ENCODE measurements around the gene UBE4A. TPM values are rescaled to one million over a fixed set of nuclear protein-coding genes. Genes with fewer than 3 reads are reported as not detected.

The UBE4A gene
- total RNA-seq, 1 donor from 2014 or later = 44.0 TPM

DNA sequence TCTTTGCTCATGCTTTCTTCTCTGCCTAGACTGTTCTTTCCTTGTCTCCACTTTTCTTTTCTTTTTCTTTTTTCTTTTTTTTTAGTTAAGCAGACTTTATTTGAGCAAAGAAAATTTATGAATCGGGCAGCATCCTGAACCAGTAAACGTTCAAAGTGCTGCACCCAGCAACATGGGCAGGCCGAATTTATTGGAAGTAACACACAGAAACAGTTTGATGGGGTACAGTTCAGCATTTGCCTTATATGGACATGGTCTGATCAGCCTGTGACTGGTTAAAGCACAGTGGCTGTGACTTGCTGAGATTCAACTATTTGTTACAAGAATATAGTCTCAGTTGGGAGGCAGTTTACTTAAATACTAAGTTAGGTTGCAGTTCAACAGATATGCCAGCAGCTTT, 38.9 kb upstream of the UBE4A start:
- peaks cover 4% of the 10 kb centered on the region for H3K27me3 Mint-ChIP-seq (ENCODE audit: unreplicated experiment)
- H3K4me3 Mint-ChIP-seq (ENCODE audit: unreplicated experiment) = no peak overlapping the region
- no peak overlapping the region for H3K27ac Mint-ChIP-seq (ENCODE audit: unreplicated experiment)
- H3K36me3 Mint-ChIP-seq (ENCODE audit: unreplicated experiment) = no peaks in the 10 kb centered on the region
- H3K4me1 Mint-ChIP-seq (ENCODE audit: low read depth, unreplicated experiment) = peaks cover 9% of the 10 kb centered on the region
- DNase-seq = no peak
- TF ChIP-seq, protein P1, sequence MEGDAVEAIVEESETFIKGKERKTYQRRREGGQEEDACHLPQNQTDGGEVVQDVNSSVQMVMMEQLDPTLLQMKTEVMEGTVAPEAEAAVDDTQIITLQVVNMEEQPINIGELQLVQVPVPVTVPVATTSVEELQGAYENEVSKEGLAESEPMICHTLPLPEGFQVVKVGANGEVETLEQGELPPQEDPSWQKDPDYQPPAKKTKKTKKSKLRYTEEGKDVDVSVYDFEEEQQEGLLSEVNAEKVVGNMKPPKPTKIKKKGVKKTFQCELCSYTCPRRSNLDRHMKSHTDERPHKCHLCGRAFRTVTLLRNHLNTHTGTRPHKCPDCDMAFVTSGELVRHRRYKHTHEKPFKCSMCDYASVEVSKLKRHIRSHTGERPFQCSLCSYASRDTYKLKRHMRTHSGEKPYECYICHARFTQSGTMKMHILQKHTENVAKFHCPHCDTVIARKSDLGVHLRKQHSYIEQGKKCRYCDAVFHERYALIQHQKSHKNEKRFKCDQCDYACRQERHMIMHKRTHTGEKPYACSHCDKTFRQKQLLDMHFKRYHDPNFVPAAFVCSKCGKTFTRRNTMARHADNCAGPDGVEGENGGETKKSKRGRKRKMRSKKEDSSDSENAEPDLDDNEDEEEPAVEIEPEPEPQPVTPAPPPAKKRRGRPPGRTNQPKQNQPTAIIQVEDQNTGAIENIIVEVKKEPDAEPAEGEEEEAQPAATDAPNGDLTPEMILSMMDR (IDR thresholded peaks at IDR 0.05; ENCODE audit: partially characterized antibody, unreplicated experiment) = no peak
- peaks cover 10% of the 10 kb centered on the region for H3K9me3 Mint-ChIP-seq (ENCODE audit: unreplicated experiment)

DNA sequence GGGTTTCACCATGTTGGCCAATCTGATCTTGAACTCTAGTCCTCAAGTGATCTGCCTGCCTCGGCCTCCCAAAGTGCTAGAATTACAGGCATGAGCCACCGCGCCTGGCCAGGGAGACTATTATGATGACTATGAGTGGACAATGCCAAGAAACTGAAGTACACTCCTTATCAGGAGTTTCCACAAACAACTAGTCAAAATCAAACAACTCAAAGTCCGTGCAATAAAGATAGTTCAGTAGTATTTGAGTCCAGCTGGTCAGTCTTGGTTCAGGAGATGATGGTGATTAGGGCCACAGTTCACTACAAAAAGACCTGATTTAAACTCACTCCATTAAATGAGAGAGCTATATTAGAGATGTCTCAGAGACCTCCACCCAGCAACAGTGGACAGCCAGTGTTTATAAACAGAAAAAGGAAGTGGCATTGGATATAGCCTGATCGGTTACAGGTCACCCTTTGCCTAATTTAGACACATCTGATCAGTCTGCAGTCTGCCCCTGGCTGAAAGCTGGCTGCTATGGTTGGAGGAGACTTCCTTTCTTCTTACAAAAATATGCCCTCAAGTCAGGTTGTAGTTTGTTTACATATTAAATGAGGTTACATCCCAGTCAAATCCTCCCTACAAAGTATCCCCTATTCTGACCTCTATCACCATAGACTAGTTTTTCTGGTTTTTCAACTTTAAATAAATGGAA, 37.9 kb upstream of the UBE4A start:
- H3K27ac Mint-ChIP-seq (ENCODE audit: unreplicated experiment) = no peak overlapping the region
- H3K4me3 Mint-ChIP-seq (ENCODE audit: unreplicated experiment) = no peak overlapping the region
- peaks cover 4% of the 10 kb centered on the region for H3K9me3 Mint-ChIP-seq (ENCODE audit: unreplicated experiment)
- no peaks in the 10 kb centered on the region for H3K4me1 Mint-ChIP-seq (ENCODE audit: low read depth, unreplicated experiment)
- no peaks in the 10 kb centered on the region for H3K36me3 Mint-ChIP-seq (ENCODE audit: unreplicated experiment)
- TF ChIP-seq, protein P1 (IDR thresholded peaks at IDR 0.05; ENCODE audit: partially characterized antibody, unreplicated experiment) = no peak
- no peak for DNase-seq
- no peaks in the 10 kb centered on the region for H3K27me3 Mint-ChIP-seq (ENCODE audit: unreplicated experiment)

- Mint-ChIP-seq H3K4me3 (ENCODE audit: unreplicated experiment) (no peak overlapping the region), H3K27me3 (ENCODE audit: unreplicated experiment) (no peaks in the 10 kb centered on the region), H3K9me3 (ENCODE audit: unreplicated experiment) (peaks cover 4% of the 10 kb centered on the region), H3K36me3 (ENCODE audit: unreplicated experiment) (no peaks in the 10 kb centered on the region), H3K27ac (ENCODE audit: unreplicated experiment) (no peak overlapping the region), H3K4me1 (ENCODE audit: low read depth, unreplicated experiment) (no peaks in the 10 kb centered on the region)
- no peak for DNase-seq
- TF ChIP-seq, protein P1 (IDR thresholded peaks at IDR 0.05; ENCODE audit: partially characterized antibody, unreplicated experiment) = no peak
Observed at GRCh38 chr11:118322721-118323120, 36.7 kb upstream of the UBE4A start.

- Mint-ChIP-seq H3K4me3 (ENCODE audit: unreplicated experiment) (no peak overlapping the region), H3K36me3 (ENCODE audit: unreplicated experiment) (no peaks in the 10 kb centered on the region), H3K27ac (ENCODE audit: unreplicated experiment) (no peak overlapping the region), H3K9me3 (ENCODE audit: unreplicated experiment) (peaks cover 3% of the 10 kb centered on the region), H3K27me3 (ENCODE audit: unreplicated experiment) (no peaks in the 10 kb centered on the region), H3K4me1 (ENCODE audit: low read depth, unreplicated experiment) (no peaks in the 10 kb centered on the region)
- DNase-seq = no peak
- TF ChIP-seq, protein P1 (IDR thresholded peaks at IDR 0.05; ENCODE audit: partially characterized antibody, unreplicated experiment) = no peak
Observed at GRCh38 chr11:118325283-118325682, 34.1 kb upstream of the UBE4A start.

GRCh38 chr11:118328745-118329144, 30.7 kb upstream of the UBE4A start:
- no peaks in the 10 kb centered on the region for H3K27me3 Mint-ChIP-seq (ENCODE audit: unreplicated experiment)
- no peak overlapping the region for H3K4me3 Mint-ChIP-seq (ENCODE audit: unreplicated experiment)
- DNase-seq = no peak
- H3K9me3 Mint-ChIP-seq (ENCODE audit: unreplicated experiment) = peaks cover 3% of the 10 kb centered on the region
- TF ChIP-seq, protein P1 (IDR thresholded peaks at IDR 0.05; ENCODE audit: partially characterized antibody, unreplicated experiment) = no peak
- no peaks in the 10 kb centered on the region for H3K36me3 Mint-ChIP-seq (ENCODE audit: unreplicated experiment)
- H3K4me1 Mint-ChIP-seq (ENCODE audit: low read depth, unreplicated experiment) = no peaks in the 10 kb centered on the region
- no peak overlapping the region for H3K27ac Mint-ChIP-seq (ENCODE audit: unreplicated experiment)

Measured in glutamatergic neuron (in vitro differentiated cells).